BE2C (cell line): Measurements from ENCODE around the gene CCL3.
"Not testable (repeated sequence)": the region's sequence is repeated elsewhere in the genome, so short reads cannot be mapped to it uniquely, and the experiment has no call there.

Experiments
- DNase-seq: peaks from one replicate; pipeline ENCODE4 v3.0.0-alpha.2; 2020
- H3K27me3 ChIP-seq: fragments of 250-450 bp; sonication (Bioruptor Pico); 2 replicates; pipeline ENCODE4 v1.5.1; 2020; ENCODE audit warnings: mild to moderate bottlenecking
- H3K36me3 ChIP-seq: fragments of 250-450 bp; sonication (Bioruptor Pico); 2 replicates; pipeline ENCODE4 v1.5.1; 2020; ENCODE audit warnings: mild to moderate bottlenecking
- H3K4me1 ChIP-seq: fragments of 250-450 bp; sonication (Bioruptor Pico); 2 replicates; pipeline ENCODE4 v1.5.1; 2020
- H3K4me3 ChIP-seq: 2 replicates; pipeline ENCODE4 v1.5.1; 2011; ENCODE audit warnings: low read depth, low read length
- H3K9me3 ChIP-seq: fragments of 250-450 bp; sonication (Bioruptor Pico); 2 replicates; pipeline ENCODE4 v1.5.1; 2020
- CTCF ChIP-seq: IDR thresholded peaks from 2 replicates; pipeline ENCODE4 v1.5.1; 2012; ENCODE audit warnings: mild to moderate bottlenecking, low read depth, low read length

The CCL3 gene

GRCh38 chr17:36094746-36095145 is 4.8 kb upstream of the CCL3 start:
- H3K36me3 ChIP-seq, result no peaks in the 10 kb centered on the region
- no peak for DNase-seq
- H3K9me3 ChIP-seq, result no peaks in the 10 kb centered on the region
- H3K27me3 ChIP-seq, result peaks cover 19% of the 10 kb centered on the region; the same call in 1 of the 2 replicates
- H3K4me3 ChIP-seq, result no peak overlapping the region
- TF ChIP-seq CTCF, result no peak
- H3K4me1 ChIP-seq, result no peaks in the 10 kb centered on the region

DNA sequence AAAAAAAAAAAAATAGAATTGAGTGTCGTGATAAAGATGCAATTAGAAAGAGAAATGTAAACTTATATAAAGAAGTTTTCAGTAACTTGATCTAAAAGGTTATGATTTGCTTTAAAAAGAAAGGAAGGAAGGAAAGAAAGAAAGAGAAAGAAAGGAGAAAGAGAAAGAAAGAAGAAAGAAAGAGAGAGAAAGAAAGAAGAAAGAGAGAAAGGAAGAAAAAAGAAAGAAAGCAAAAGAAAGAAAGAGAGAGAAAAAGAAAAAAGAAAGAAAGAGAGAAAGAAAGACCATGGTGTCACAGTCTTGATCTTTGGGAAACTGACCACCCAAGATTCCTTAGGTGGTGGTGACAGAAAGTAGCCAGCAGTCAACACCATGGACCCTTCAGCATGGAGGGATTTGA is 4.3 kb upstream of the CCL3 start:
- Histone ChIP-seq H3K27me3 (peaks cover 21% of the 10 kb centered on the region; the same call in 1 of the 2 replicates), H3K36me3 (no peaks in the 10 kb centered on the region), H3K4me3 (no peak overlapping the region), H3K4me1 (no peaks in the 10 kb centered on the region), H3K9me3 (no peaks in the 10 kb centered on the region)
- no peak for TF ChIP-seq CTCF
- DNase-seq, result no peak

DNA sequence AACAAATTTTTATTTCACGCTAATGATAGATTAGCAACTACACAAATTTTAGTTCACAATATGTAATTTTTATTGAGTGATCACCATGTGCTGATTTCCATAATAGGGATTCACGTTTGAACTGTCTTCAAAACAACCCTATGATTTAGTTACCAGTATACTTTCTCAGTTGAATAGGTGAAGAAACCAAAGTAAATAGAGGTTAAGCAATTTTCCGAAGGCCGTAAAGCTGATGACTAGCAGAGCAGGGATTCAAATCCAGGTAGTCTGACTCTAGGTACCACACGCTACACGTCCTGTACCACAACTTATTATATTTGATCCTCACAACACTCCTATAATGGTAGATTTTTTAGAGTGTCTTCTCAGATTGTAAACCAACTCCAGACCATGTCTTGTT is 2.8 kb upstream of the CCL3 start:
- H3K9me3 ChIP-seq, H3K4me1 ChIP-seq, H3K4me3 ChIP-seq, DNase-seq, H3K36me3 ChIP-seq: not testable (repeated sequence)
- peaks cover 21% of the 10 kb centered on the region; the same call in 1 of the 2 replicates for H3K27me3 ChIP-seq

DNA sequence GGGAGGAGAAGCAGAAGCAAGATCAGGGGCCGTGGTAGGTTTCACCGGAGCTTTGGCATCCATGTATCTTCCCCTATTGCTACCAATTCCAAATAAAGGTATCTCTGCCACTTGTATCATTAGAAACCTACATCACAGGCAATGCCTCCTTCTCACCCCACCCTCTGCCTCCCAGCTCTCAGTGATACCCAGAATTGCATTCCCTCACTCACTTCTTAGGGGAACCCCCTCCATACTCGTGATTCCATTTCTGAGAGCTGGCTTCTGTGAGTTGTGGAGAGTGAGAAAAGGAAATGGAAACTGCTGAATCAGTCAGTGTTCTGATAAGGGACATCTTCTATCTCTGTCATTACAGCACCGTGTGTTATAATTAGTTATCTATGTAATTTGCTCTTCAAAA is 2.3 kb upstream of the CCL3 start:
- Histone ChIP-seq H3K36me3 (no peaks in the 10 kb centered on the region), H3K27me3 (peaks cover 21% of the 10 kb centered on the region; the same call in 1 of the 2 replicates), H3K4me3 (no peak overlapping the region), H3K9me3 (no peaks in the 10 kb centered on the region), H3K4me1 (no peaks in the 10 kb centered on the region)
- no peak for DNase-seq
- no peak for TF ChIP-seq CTCF

- no peaks in the 10 kb centered on the region for H3K4me1 ChIP-seq
- H3K4me3 ChIP-seq, result no peak overlapping the region
- peaks cover 21% of the 10 kb centered on the region; the same call in 1 of the 2 replicates for H3K27me3 ChIP-seq
- no peak for TF ChIP-seq CTCF
- no peaks in the 10 kb centered on the region for H3K36me3 ChIP-seq
- H3K9me3 ChIP-seq, result no peaks in the 10 kb centered on the region
- no peak for DNase-seq
Observed at GRCh38 chr17:36089339-36089865, 541 bp downstream of the CCL3 start.

DNA sequence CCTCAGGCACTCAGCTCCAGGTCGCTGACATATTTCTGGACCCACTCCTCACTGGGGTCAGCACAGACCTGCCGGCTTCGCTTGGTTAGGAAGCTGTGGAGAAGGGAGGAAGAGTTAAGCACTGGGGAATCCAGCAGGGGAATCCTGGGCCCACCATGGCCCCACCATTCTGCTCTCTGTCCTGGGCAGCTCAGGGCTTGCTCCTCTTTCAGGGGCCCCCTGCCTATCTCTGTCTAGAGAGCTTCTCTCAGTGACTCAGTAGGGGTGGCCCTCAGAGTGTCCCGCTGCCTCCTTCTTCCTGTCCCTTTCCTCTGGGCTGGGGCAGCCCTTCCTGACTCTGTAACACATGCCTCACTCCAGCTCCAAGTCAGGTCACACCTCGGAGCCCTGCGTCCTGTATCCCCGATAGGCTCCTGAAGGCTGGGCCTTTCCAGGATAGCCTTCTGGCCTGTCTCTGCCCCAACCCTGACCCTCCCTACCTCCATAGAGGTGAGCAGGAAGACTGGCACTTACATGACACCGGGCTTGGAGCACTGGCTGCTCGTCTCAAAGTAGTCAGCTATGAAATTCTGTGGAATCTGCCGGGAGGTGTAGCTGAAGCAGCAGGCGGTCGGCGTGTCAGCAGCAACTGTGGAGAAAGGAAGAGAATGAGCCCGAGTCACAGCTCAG is 1.1 kb downstream of the CCL3 start:
- TF ChIP-seq CTCF, result no peak
- Histone ChIP-seq H3K36me3 (no peaks in the 10 kb centered on the region), H3K27me3 (peaks cover 21% of the 10 kb centered on the region; the same call in 1 of the 2 replicates), H3K4me3 (no peak overlapping the region), H3K9me3 (no peaks in the 10 kb centered on the region), H3K4me1 (no peaks in the 10 kb centered on the region)
- DNase-seq, result no peak

DNA sequence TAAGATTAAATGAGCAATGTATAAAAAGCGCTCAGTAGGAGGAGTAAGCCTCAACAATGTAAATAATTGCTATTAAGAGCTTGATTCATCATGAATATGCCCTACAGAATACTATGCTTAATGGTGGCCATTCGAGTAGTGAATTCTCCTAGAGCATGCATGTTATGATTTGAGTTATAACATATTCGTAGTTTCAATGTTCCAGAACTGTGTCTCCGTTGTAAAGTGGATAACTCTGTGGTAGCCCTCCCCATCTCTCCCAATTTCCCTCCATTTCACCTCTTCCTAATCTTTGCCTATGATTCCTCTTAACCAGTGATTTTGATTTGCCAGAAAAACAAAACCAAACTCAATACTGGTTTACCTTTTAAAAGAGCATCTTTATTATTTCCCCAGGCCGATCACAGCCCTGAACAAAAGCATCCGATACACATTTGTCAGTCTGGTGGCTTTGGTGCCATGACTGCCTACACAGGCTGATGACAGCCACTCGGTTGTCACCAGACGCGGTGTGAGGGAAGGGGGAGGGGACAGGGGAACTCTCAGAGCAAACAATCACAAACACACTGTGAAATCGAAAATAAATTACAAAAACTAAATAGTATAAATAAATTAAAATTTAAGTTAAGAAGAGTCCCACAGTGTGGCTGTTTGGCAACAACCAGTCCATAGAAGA is 1.9 kb downstream of the CCL3 start:
- not testable (repeated sequence) for H3K4me1 ChIP-seq, H3K4me3 ChIP-seq, H3K36me3 ChIP-seq, H3K9me3 ChIP-seq, DNase-seq
- peaks cover 21% of the 10 kb centered on the region; the same call in 1 of the 2 replicates for H3K27me3 ChIP-seq

DNA sequence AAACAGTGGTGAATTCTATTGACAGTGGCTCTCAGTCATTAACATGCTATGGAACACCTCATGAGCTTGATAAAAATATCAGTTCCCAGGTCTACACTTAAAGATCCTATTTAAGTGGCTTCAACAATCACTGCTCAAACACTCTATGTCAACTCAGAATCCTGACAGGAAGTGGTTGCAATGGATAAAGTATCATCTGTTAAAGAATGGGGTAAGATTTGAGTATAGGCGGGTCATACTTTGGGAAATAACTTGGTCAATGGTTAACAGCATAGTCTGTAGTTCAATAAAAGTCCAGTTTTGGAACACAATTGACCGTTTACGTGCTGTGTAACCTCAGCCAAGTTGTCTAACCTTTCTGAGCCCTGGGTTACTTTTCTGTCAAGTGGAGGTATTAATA is 2.5 kb downstream of the CCL3 start:
- H3K36me3 ChIP-seq, H3K4me3 ChIP-seq, DNase-seq, H3K4me1 ChIP-seq, H3K9me3 ChIP-seq: not testable (repeated sequence)
- peaks cover 21% of the 10 kb centered on the region; the same call in 1 of the 2 replicates for H3K27me3 ChIP-seq
